ENCODE measurements around the gene FNDC11. TPM values are rescaled to one million over a fixed set of nuclear protein-coding genes. Genes with fewer than 3 reads are reported as not detected.
A peak's percentile ranks its signal among the peaks of the same experiment; 100 is the strongest.

FNDC11 gene
- total RNA-seq, 5 donors from 2014 or later (not counting 1 experiment from before 2014, with no cell fraction given) = 0.38 to 1.8 (median 0.70) TPM

GRCh38 chr20:63530788-63531160 is 23.2 kb upstream of the FNDC11 start:
- H3K27ac ChIP-seq (ENCODE audit: low read length) = no peak overlapping the region
- Mint-ChIP-seq H3K27me3 (no peaks in the 10 kb centered on the region), H3K27ac (no peak overlapping the region), H3K4me3 (no peak overlapping the region), H3K36me3 (no peaks in the 10 kb centered on the region), H3K9me3 (no peaks in the 10 kb centered on the region), H3K4me1 (peaks cover 0 to 9% (median 0%) of the 10 kb centered on the region in 3 donors)
- WGBS (ENCODE audit: insufficient coverage) = 83% methylated on average over 8 of the region's 14 CpGs
- peak in 1 of 35 experiments; percentile 2 for DNase-seq
- no peaks in the 10 kb centered on the region for H3K36me3 ChIP-seq (ENCODE audit: control insufficient read depth in 2 of 2, extremely low read depth in 1 of 2, insufficient read depth in 1 of 2, low read length in 1 of 2)
- H3K9me3 ChIP-seq = no peaks in the 10 kb centered on the region
- H3K4me1 ChIP-seq (ENCODE audit: control insufficient read depth in 1 of 2, extremely low read depth in 1 of 2, insufficient read depth in 2 of 2, low read length in 2 of 2) = no peaks in the 10 kb centered on the region
- CTCF ChIA-PET = interaction anchor here in 1 of 2 donors (1.1 kb wide), 1 partner anchor 37 kb away, joined by 3 read pairs; no protein-coding TSS in a partner anchor
- ATAC-seq (replicated peaks in 1 of 4) = no peak
- peaks cover 0 to 7% of the 10 kb centered on the region in 2 experiments for H3K27me3 ChIP-seq (replicated peaks in 1 of 2; ENCODE audit: control insufficient read depth in 2 of 2, extremely low read depth in 1 of 2, insufficient read depth in 2 of 2, low read length in 1 of 2)
- POLR2A ChIA-PET = interaction anchor here in 1 of 2 donors (0.6 to 1.5 kb wide), 2 partner anchors 8 to 22 kb away, joined by 3 to 4 read pairs; no protein-coding TSS in a partner anchor
- H3K4me3 ChIP-seq (ENCODE audit: control insufficient read depth in 1 of 2, extremely low read depth in 1 of 2, low read length in 1 of 2) = no peak overlapping the region

GRCh38 chr20:63531686-63532448 is 22.1 kb upstream of the FNDC11 start:
- POLR2A ChIA-PET = interaction anchor here in 1 of 2 donors (1.5 kb wide), 1 partner anchor 21 kb away, joined by 3 read pairs; no protein-coding TSS in a partner anchor
- H3K36me3 Mint-ChIP-seq = no peaks in the 10 kb centered on the region
- DNase-seq = no peak

GRCh38 chr20:63532449-63532971 is 21.4 kb upstream of the FNDC11 start:
- no peak for DNase-seq
- H3K9me3 Mint-ChIP-seq = no peaks in the 10 kb centered on the region
- H3K4me1 Mint-ChIP-seq = peaks cover under 1 to 13% (median 4%) of the 10 kb centered on the region in 3 donors
- no peak overlapping the region for H3K4me3 Mint-ChIP-seq
- POLR2A ChIA-PET = no interaction called here
- Histone ChIP-seq H3K4me1 (ENCODE audit: control insufficient read depth in 1 of 2, extremely low read depth in 1 of 2, insufficient read depth in 2 of 2, low read length in 2 of 2) (peaks cover 2 to 14% of the 10 kb centered on the region in 2 experiments), H3K27ac (ENCODE audit: low read length) (no peak overlapping the region), H3K27me3 (replicated peaks in 1 of 2; ENCODE audit: control insufficient read depth in 2 of 2, extremely low read depth in 1 of 2, insufficient read depth in 2 of 2, low read length in 1 of 2) (peaks cover 0 to 7% of the 10 kb centered on the region in 2 experiments), H3K4me3 (ENCODE audit: control insufficient read depth in 1 of 2, extremely low read depth in 1 of 2, low read length in 1 of 2) (no peak overlapping the region), H3K9me3 (no peaks in the 10 kb centered on the region), H3K36me3 (ENCODE audit: control insufficient read depth in 2 of 2, extremely low read depth in 1 of 2, insufficient read depth in 1 of 2, low read length in 1 of 2) (no peaks in the 10 kb centered on the region)
- no peaks in the 10 kb centered on the region for H3K27me3 Mint-ChIP-seq
- H3K27ac Mint-ChIP-seq = no peak overlapping the region
- no peak for ATAC-seq (replicated peaks in 1 of 4)
- CTCF ChIA-PET = no interaction called here
- 78% methylated on average over 23 of the region's 24 CpGs for WGBS (ENCODE audit: insufficient coverage)
- no peaks in the 10 kb centered on the region for H3K36me3 Mint-ChIP-seq

More at GRCh38 chr20:63531686-63532448, 22.1 kb upstream of the FNDC11 start:
- Mint-ChIP-seq H3K27me3 (no peaks in the 10 kb centered on the region), H3K4me3 (no peak overlapping the region), H3K9me3 (no peaks in the 10 kb centered on the region), H3K27ac (no peak overlapping the region), H3K4me1 (peaks cover 0 to 12% (median under 1%) of the 10 kb centered on the region in 3 donors)
- H3K4me1 ChIP-seq (ENCODE audit: control insufficient read depth in 1 of 2, extremely low read depth in 1 of 2, insufficient read depth in 2 of 2, low read length in 2 of 2) = peaks cover 0 to 8% of the 10 kb centered on the region in 2 experiments
- CTCF ChIA-PET = interaction anchor here (0.6 to 1.1 kb wide), 2 partner anchors 38 to 335 kb away, joined by 3 read pairs; no protein-coding TSS in a partner anchor
- ATAC-seq (replicated peaks in 1 of 4) = no peak
- peaks cover 0 to 7% of the 10 kb centered on the region in 2 experiments for H3K27me3 ChIP-seq (replicated peaks in 1 of 2; ENCODE audit: control insufficient read depth in 2 of 2, extremely low read depth in 1 of 2, insufficient read depth in 2 of 2, low read length in 1 of 2)
- no peak overlapping the region for H3K4me3 ChIP-seq (ENCODE audit: control insufficient read depth in 1 of 2, extremely low read depth in 1 of 2, low read length in 1 of 2)
- no peak overlapping the region for H3K27ac ChIP-seq (ENCODE audit: low read length)
- 89% methylated on average over 20 of the region's 27 CpGs for WGBS (ENCODE audit: insufficient coverage)
- H3K36me3 ChIP-seq (ENCODE audit: control insufficient read depth in 2 of 2, extremely low read depth in 1 of 2, insufficient read depth in 1 of 2, low read length in 1 of 2) = no peaks in the 10 kb centered on the region
- no peaks in the 10 kb centered on the region for H3K9me3 ChIP-seq

GRCh38 chr20:63533388-63533787 is 20.6 kb upstream of the FNDC11 start:
- WGBS (ENCODE audit: insufficient coverage) = 86% methylated on average over 14 of the region's 14 CpGs
- Histone ChIP-seq H3K9me3 (no peaks in the 10 kb centered on the region), H3K27ac (ENCODE audit: low read length) (no peak overlapping the region), H3K27me3 (replicated peaks in 1 of 2; ENCODE audit: control insufficient read depth in 2 of 2, extremely low read depth in 1 of 2, insufficient read depth in 2 of 2, low read length in 1 of 2) (peaks cover 0 to 7% of the 10 kb centered on the region in 2 experiments), H3K4me3 (ENCODE audit: control insufficient read depth in 1 of 2, extremely low read depth in 1 of 2, low read length in 1 of 2) (no peak overlapping the region), H3K4me1 (ENCODE audit: control insufficient read depth in 1 of 2, extremely low read depth in 1 of 2, insufficient read depth in 2 of 2, low read length in 2 of 2) (peaks cover 4 to 23% of the 10 kb centered on the region in 2 experiments), H3K36me3 (ENCODE audit: control insufficient read depth in 2 of 2, extremely low read depth in 1 of 2, insufficient read depth in 1 of 2, low read length in 1 of 2) (no peaks in the 10 kb centered on the region)
- Mint-ChIP-seq H3K4me1 (peaks cover 7 to 17% (median 8%) of the 10 kb centered on the region in 3 donors), H3K27ac (no peak overlapping the region), H3K9me3 (no peaks in the 10 kb centered on the region), H3K27me3 (no peaks in the 10 kb centered on the region), H3K4me3 (no peak overlapping the region), H3K36me3 (no peaks in the 10 kb centered on the region)
- DNase-seq = no peak
- no peak for ATAC-seq (replicated peaks in 1 of 4)
- CTCF ChIA-PET = no interaction called here
- POLR2A ChIA-PET = no interaction called here

- Mint-ChIP-seq H3K9me3 (no peaks in the 10 kb centered on the region), H3K27ac (no peak overlapping the region), H3K4me3 (no peak overlapping the region), H3K27me3 (no peaks in the 10 kb centered on the region), H3K4me1 (peaks cover 7 to 14% (median 8%) of the 10 kb centered on the region in 3 donors), H3K36me3 (no peaks in the 10 kb centered on the region)
- DNase-seq (peak in 1 of 35 experiments; percentile 2), ATAC-seq (replicated peaks in 1 of 4) (no peak)
- ChIA-PET CTCF (interaction anchor here in 1 of 2 donors (0.5 kb wide), 1 partner anchor 336 kb away, joined by 13 read pairs; no protein-coding TSS in a partner anchor), POLR2A (no interaction called here)
- Histone ChIP-seq H3K36me3 (ENCODE audit: control insufficient read depth in 2 of 2, extremely low read depth in 1 of 2, insufficient read depth in 1 of 2, low read length in 1 of 2) (no peaks in the 10 kb centered on the region), H3K27me3 (replicated peaks in 1 of 2; ENCODE audit: control insufficient read depth in 2 of 2, extremely low read depth in 1 of 2, insufficient read depth in 2 of 2, low read length in 1 of 2) (peaks cover 0 to 5% of the 10 kb centered on the region in 2 experiments), H3K27ac (ENCODE audit: low read length) (no peak overlapping the region), H3K9me3 (no peaks in the 10 kb centered on the region), H3K4me1 (ENCODE audit: control insufficient read depth in 1 of 2, extremely low read depth in 1 of 2, insufficient read depth in 2 of 2, low read length in 2 of 2) (peaks cover 7 to 28% of the 10 kb centered on the region in 2 experiments), H3K4me3 (ENCODE audit: control insufficient read depth in 1 of 2, extremely low read depth in 1 of 2, low read length in 1 of 2) (no peak overlapping the region)
- whole genome bisulfite sequencing (ENCODE audit: insufficient coverage) = 92% methylated on average over 28 of the region's 28 CpGs
Observed at GRCh38 chr20:63533871-63534393, 20.0 kb upstream of the FNDC11 start.

GRCh38 chr20:63534427-63534830 is 19.5 kb upstream of the FNDC11 start:
- no peak for ATAC-seq (replicated peaks in 1 of 4)
- Mint-ChIP-seq H3K4me3 (no peak overlapping the region), H3K36me3 (no peaks in the 10 kb centered on the region), H3K27ac (no peak overlapping the region), H3K4me1 (peaks cover 7 to 14% (median 8%) of the 10 kb centered on the region in 3 donors), H3K27me3 (no peaks in the 10 kb centered on the region), H3K9me3 (no peaks in the 10 kb centered on the region)
- Histone ChIP-seq H3K36me3 (ENCODE audit: control insufficient read depth in 2 of 2, extremely low read depth in 1 of 2, insufficient read depth in 1 of 2, low read length in 1 of 2) (no peaks in the 10 kb centered on the region), H3K4me1 (ENCODE audit: control insufficient read depth in 1 of 2, extremely low read depth in 1 of 2, insufficient read depth in 2 of 2, low read length in 2 of 2) (peaks cover 7 to 33% of the 10 kb centered on the region in 2 experiments), H3K4me3 (ENCODE audit: control insufficient read depth in 1 of 2, extremely low read depth in 1 of 2, low read length in 1 of 2) (no peak overlapping the region), H3K27ac (ENCODE audit: low read length) (no peak overlapping the region), H3K9me3 (no peaks in the 10 kb centered on the region), H3K27me3 (replicated peaks in 1 of 2; ENCODE audit: control insufficient read depth in 2 of 2, extremely low read depth in 1 of 2, insufficient read depth in 2 of 2, low read length in 1 of 2) (peaks cover 0 to 8% of the 10 kb centered on the region in 2 experiments)
- CTCF ChIA-PET = interaction anchor here in 1 of 2 donors (0.5 kb wide), 1 partner anchor 336 kb away, joined by 13 read pairs; no protein-coding TSS in a partner anchor
- DNase-seq = peak in 1 of 35 experiments; percentile 2
- POLR2A ChIA-PET = no interaction called here
- WGBS (ENCODE audit: insufficient coverage) = 65% methylated on average over 9 of the region's 12 CpGs

Data from T-cell (primary cell).